GM12891 (cell line): ENCODE data around the gene ZNF266.

Experiments used
- DNase-seq: peaks from one replicate; pipeline ENCODE4 v3.0.0; 2011; ENCODE audit warnings: low spot score; ENCODE audit not compliant: insufficient read length
- FAIRE-seq: peaks from 2 replicates; lab custom pipeline; 2011; peaks lifted over from hg19 to GRCh38; lab: Jason Lieb, UNC
- PAX5 ChIP-seq: IDR thresholded peaks from 2 replicates; pipeline ENCODE4 v1.6.1; 2011; ENCODE audit warnings: low read length, moderate library complexity, mild to moderate bottlenecking; ENCODE audit not compliant: insufficient read depth, severe bottlenecking
- POLR2A ChIP-seq: IDR thresholded peaks from 2 replicates; pipeline ENCODE4 v1.6.1; 2011; ENCODE audit warnings: low read depth, low read length, control low read depth
- POLR2AphosphoS5 ChIP-seq: IDR thresholded peaks from 2 replicates; pipeline ENCODE4 v1.6.1; 2011; ENCODE audit warnings: low read depth, low read length, control low read depth
- POU2F2 ChIP-seq: IDR thresholded peaks from 2 replicates; pipeline ENCODE4 v1.6.1; 2011; ENCODE audit warnings: low read depth, mild to moderate bottlenecking, control low read depth, low read length, moderate library complexity
- SPI1 ChIP-seq: IDR thresholded peaks from 2 replicates; pipeline ENCODE4 v1.6.1; 2011; ENCODE audit warnings: low read depth, low read length, control low read depth
- TAF1 ChIP-seq: IDR thresholded peaks from 2 replicates; pipeline ENCODE4 v1.6.1; 2011; ENCODE audit warnings: low read depth, low read length, control low read depth

Gene ZNF266

GRCh38 chr19:9430444-9430843 lies 4.9 kb downstream of the ZNF266 start:
- TF ChIP-seq POLR2AphosphoS5 (no peak), PAX5 (no peak)
- FAIRE-seq (no peak), DNase-seq (no peak)

- no peak for TF ChIP-seq TAF1
- no peak for TF ChIP-seq PAX5
- TF ChIP-seq POLR2AphosphoS5 = no peak
- TF ChIP-seq SPI1 = no peak
- no peak for TF ChIP-seq POU2F2
- no peak for TF ChIP-seq POLR2A
- FAIRE-seq (no peak), DNase-seq (no peak)
Observed at GRCh38 chr19:9427941-9428340, 7.4 kb downstream of the ZNF266 start.

GRCh38 chr19:9413240-9413954 lies 22.0 kb downstream of the ZNF266 start:
- TF ChIP-seq POU2F2 = no peak
- no peak for TF ChIP-seq TAF1
- no peak for TF ChIP-seq POLR2AphosphoS5
- TF ChIP-seq POLR2A = no peak
- TF ChIP-seq PAX5 = no peak
- no peak for TF ChIP-seq SPI1
- FAIRE-seq = no peak

GRCh38 chr19:9407827-9408226 lies 27.5 kb downstream of the ZNF266 start:
- DNase-seq (no peak), FAIRE-seq (no peak)
- TF ChIP-seq TAF1 = no peak
- no peak for TF ChIP-seq POU2F2
- no peak for TF ChIP-seq SPI1
- no peak for TF ChIP-seq PAX5
- no peak for TF ChIP-seq POLR2A
- no peak for TF ChIP-seq POLR2AphosphoS5

More at GRCh38 chr19:9413240-9413954, 22.0 kb downstream of the ZNF266 start:
- no peak for DNase-seq

- TF ChIP-seq POLR2AphosphoS5 = no peak
- no peak for TF ChIP-seq PAX5
- peak; percentile 45; the same call in 1 of the 2 replicates for TF ChIP-seq SPI1
- TF ChIP-seq POLR2A = no peak
- no peak for TF ChIP-seq TAF1
- FAIRE-seq (peak; percentile 88), DNase-seq (peak; percentile 58)
Observed at GRCh38 chr19:9406798-9407352, 28.5 kb downstream of the ZNF266 start.

GRCh38 chr19:9381361-9381785 lies 54.0 kb downstream of the ZNF266 start:
- FAIRE-seq = no peak
- TF ChIP-seq POLR2AphosphoS5 = no peak
- no peak for TF ChIP-seq PAX5
- no peak for TF ChIP-seq POU2F2
- TF ChIP-seq POLR2A = no peak

GRCh38 chr19:9370738-9371619 lies 64.4 kb downstream of the ZNF266 start:
- FAIRE-seq (no peak), DNase-seq (no peak)

More at GRCh38 chr19:9381361-9381785, 54.0 kb downstream of the ZNF266 start:
- DNase-seq = no peak

GRCh38 chr19:9362905-9363304 lies 72.5 kb downstream of the ZNF266 start, which contains the start of gene ZNF177:
Gene ZNF177 (plus strand): TSS chr19:9363013. CDS start chr19:9378312, 15,299 bp downstream.
- DNase-seq (no peak), FAIRE-seq (no peak)
- no peak for TF ChIP-seq TAF1
- TF ChIP-seq POU2F2 = no peak
- no peak for TF ChIP-seq SPI1
- TF ChIP-seq PAX5 = no peak
- TF ChIP-seq POLR2A = no peak
- no peak for TF ChIP-seq POLR2AphosphoS5

More at GRCh38 chr19:9370738-9371619, 64.4 kb downstream of the ZNF266 start:
- TF ChIP-seq POLR2AphosphoS5 (no peak), SPI1 (no peak), PAX5 (no peak), POU2F2 (no peak), POLR2A (no peak), TAF1 (no peak)
